ENCODE data around the gene DLGAP1. TPM values are rescaled to one million over a fixed set of nuclear protein-coding genes. Genes with fewer than 3 reads are reported as not detected.

DLGAP1 gene
- total RNA-seq, 3 donors from 2014 or later (not counting 1 experiment from before 2014, with no cell fraction given), result not detected

GRCh38 chr18:3667255-3668137 lies 787.6 kb downstream of the DLGAP1 start:
- H3K4me1 Mint-ChIP-seq, result peaks cover 0 to 5% of the 10 kb centered on the region in 2 donors
- H3K27me3 Mint-ChIP-seq (ENCODE audit: low read depth in 2 of 2), result peaks cover 0 to 10% of the 10 kb centered on the region in 2 donors
- Histone ChIP-seq H3K4me1 (ENCODE audit: control insufficient read depth, insufficient read depth, low read length) (peaks cover 4% of the 10 kb centered on the region), H3K9me3 (ENCODE audit: control insufficient read depth, insufficient read depth, low read length) (no peaks in the 10 kb centered on the region), H3K4me3 (ENCODE audit: low read length) (no peak overlapping the region), H3K27me3 (ENCODE audit: control insufficient read depth, insufficient read depth, low read length) (peaks cover 2% of the 10 kb centered on the region), H3K27ac (ENCODE audit: low read length) (no peak overlapping the region), H3K36me3 (ENCODE audit: control insufficient read depth, insufficient read depth, low read length) (no peaks in the 10 kb centered on the region)
- DNase-seq, result no peak
- no peaks in the 10 kb centered on the region for H3K9me3 Mint-ChIP-seq
- intact Hi-C loops (cut with micrococcal nuclease), result loop anchor here (5.0 kb wide), 1 partner anchor 75 kb away; no protein-coding TSS in a partner anchor
- no peak overlapping the region for H3K27ac Mint-ChIP-seq
- TF ChIP-seq CTCF (IDR thresholded peaks at IDR 0.05), result no peak
- ATAC-seq, result no peak
- WGBS (ENCODE audit: insufficient coverage), result 82% methylated on average over 7 of the region's 8 CpGs
- no peak overlapping the region for H3K4me3 Mint-ChIP-seq
- H3K36me3 Mint-ChIP-seq, result no peaks in the 10 kb centered on the region

DNA sequence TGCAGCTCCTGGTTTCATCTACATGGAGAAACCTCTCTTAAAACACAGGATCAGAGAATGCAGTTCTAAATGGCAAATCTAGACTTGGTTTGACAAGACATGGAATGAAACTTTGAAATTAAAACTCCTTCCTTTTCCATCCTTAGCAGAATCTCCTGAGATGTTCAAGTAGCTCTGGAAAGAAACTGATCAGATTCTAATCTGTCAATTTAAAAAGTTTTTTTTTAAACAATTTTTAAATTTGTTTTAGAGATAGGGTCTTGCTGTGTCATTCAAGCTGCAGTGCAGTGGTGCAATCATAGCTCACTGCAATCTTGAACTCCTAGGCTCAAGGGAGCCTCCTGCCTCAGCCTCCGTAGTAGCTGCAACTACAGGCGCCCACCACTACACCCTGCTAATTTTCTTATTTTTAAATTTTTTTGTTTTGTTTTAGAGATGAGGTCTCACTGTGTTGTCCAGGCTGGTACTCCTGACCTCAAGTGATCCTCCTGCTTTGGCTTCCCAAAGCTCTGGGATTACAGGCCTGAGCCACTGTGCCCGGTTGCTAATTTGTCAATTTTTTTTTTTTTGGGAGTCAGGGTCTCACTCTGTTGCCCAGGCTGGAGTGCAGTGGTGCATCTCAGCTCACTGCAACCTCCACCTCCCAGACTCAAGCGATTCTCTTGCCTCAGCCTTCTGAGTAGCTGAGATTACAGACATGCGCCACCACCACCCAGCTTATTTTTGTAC lies 788.4 kb downstream of the DLGAP1 start:
- intact Hi-C loops (cut with micrococcal nuclease), result loop anchor here (1.0 to 5.0 kb wide), 3 partner anchors 74 to 385 kb away; no protein-coding TSS in a partner anchor
- Mint-ChIP-seq H3K36me3 (no peaks in the 10 kb centered on the region), H3K9me3 (no peaks in the 10 kb centered on the region), H3K27ac (no peak overlapping the region), H3K4me1 (peaks cover 0 to 5% of the 10 kb centered on the region in 2 donors), H3K27me3 (ENCODE audit: low read depth in 2 of 2) (peaks cover 0 to 8% of the 10 kb centered on the region in 2 donors), H3K4me3 (no peak overlapping the region)
- H3K4me1 ChIP-seq (ENCODE audit: control insufficient read depth, insufficient read depth, low read length), result peaks cover 4% of the 10 kb centered on the region
- peak in 1 of 3 donors; percentile 34 for ATAC-seq
- no peak overlapping the region for H3K4me3 ChIP-seq (ENCODE audit: low read length)
- peaks cover 2% of the 10 kb centered on the region for H3K27me3 ChIP-seq (ENCODE audit: control insufficient read depth, insufficient read depth, low read length)
- TF ChIP-seq CTCF (IDR thresholded peaks at IDR 0.05), result peak; percentile 62
- H3K9me3 ChIP-seq (ENCODE audit: control insufficient read depth, insufficient read depth, low read length), result no peaks in the 10 kb centered on the region
- H3K27ac ChIP-seq (ENCODE audit: low read length), result no peak overlapping the region
- 99% methylated on average over 4 of the region's 5 CpGs for WGBS (ENCODE audit: insufficient coverage)
- H3K36me3 ChIP-seq (ENCODE audit: control insufficient read depth, insufficient read depth, low read length), result no peaks in the 10 kb centered on the region
- DNase-seq, result no peak

DNA sequence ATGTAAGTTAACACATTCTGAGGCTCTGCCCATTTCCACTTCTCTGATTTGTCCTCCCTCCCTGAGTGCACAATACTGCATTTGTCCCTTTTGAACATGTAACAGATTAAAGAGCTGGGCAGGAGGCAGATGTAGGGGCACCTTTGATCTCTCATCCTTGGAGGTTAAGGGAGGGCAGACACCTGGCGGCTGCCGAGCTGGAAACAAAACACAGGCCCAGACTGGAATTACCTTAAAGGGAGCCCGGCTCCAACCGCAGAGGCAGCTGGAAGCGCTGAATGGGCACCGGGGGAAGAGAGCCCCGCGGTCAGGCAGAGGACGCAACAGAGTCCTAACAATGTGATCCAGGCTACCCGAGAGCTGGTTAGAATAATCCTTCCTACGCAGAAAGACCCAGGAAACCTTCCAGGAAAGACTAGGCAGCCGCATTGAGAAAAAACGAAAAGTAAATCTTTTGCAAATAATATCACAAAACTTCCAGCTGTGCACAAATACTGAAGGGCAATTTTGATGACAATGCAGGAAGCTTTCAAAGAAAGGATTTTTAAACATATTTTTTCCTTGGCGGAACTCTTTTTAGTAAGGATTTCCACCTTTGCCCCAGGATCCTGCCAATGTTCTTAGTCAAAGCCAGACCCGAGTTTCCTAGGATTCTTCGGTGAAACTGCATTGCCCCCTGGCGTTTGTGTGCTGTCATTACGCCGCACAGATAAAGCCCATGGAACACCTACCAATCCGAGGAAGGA lies 789.2 kb downstream of the DLGAP1 start:
- no peak overlapping the region for H3K4me3 ChIP-seq (ENCODE audit: low read length)
- 29% methylated on average over 20 of the region's 20 CpGs for WGBS (ENCODE audit: insufficient coverage)
- TF ChIP-seq CTCF (IDR thresholded peaks at IDR 0.05), result peak; percentile 96
- H3K4me1 Mint-ChIP-seq, result peaks cover 3 to 5% of the 10 kb centered on the region in 2 donors
- intact Hi-C loops (cut with micrococcal nuclease), result loop anchor here (1.0 to 5.0 kb wide), 3 partner anchors 74 to 385 kb away; no protein-coding TSS in a partner anchor
- ATAC-seq, result peak; percentile 81 to 94 (median 88)
- no peaks in the 10 kb centered on the region for H3K36me3 ChIP-seq (ENCODE audit: control insufficient read depth, insufficient read depth, low read length)
- no peak overlapping the region for H3K27ac ChIP-seq (ENCODE audit: low read length)
- peak overlapping the region; percentile 49 for H3K4me3 Mint-ChIP-seq
- H3K4me1 ChIP-seq (ENCODE audit: control insufficient read depth, insufficient read depth, low read length), result peaks cover 8% of the 10 kb centered on the region
- H3K27ac Mint-ChIP-seq, result no peak overlapping the region
- H3K36me3 Mint-ChIP-seq, result no peaks in the 10 kb centered on the region
- H3K27me3 Mint-ChIP-seq (ENCODE audit: low read depth in 2 of 2), result peaks cover 0 to 8% of the 10 kb centered on the region in 2 donors
- H3K27me3 ChIP-seq (ENCODE audit: control insufficient read depth, insufficient read depth, low read length), result peaks cover 2% of the 10 kb centered on the region
- H3K9me3 ChIP-seq (ENCODE audit: control insufficient read depth, insufficient read depth, low read length), result no peaks in the 10 kb centered on the region
- DNase-seq, result peak; percentile 68 to 88
- H3K9me3 Mint-ChIP-seq, result no peaks in the 10 kb centered on the region
